Measurements from ENCODE around the gene CHRNA7.

DNA sequence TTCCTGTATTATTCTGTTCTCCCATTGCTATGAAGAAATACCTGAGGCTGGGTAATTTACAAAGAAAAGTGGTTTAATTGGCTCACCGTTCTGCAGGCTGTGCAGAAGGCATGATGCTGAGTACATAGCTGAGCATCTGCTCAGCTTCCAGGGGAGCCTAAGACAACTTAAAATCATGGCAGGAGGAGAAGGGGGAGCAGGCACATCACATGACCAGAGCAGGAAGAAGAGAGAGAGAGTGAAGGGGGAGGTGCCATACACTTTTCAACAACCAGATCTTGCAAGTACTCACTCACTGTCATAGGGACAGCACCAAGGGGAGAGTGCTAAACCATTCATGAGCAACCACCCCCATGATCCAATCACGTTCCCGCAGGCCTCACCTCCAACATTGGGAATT is 188.4 kb downstream of the CHRNA7 start:
- TF ChIP-seq EZH2phosphoT487 (IDR thresholded peaks at IDR 0.05; ENCODE audit: borderline replicate concordance, low read depth), result no peak
- TF ChIP-seq ELF1 (IDR thresholded peaks at IDR 0.05), result no peak
- no peak for TF ChIP-seq MXI1 (IDR thresholded peaks at IDR 0.05; ENCODE audit: low read depth, low read length)
- no peak for TF ChIP-seq CTCF (IDR thresholded peaks at IDR 0.05)
- TF ChIP-seq TAF1 (IDR thresholded peaks at IDR 0.05; ENCODE audit: borderline replicate concordance, low read depth, low read length), result no peak
- TF ChIP-seq RAD21 (IDR thresholded peaks at IDR 0.05; ENCODE audit: low read length), result no peak
- no peak for TF ChIP-seq SMC3 (IDR thresholded peaks at IDR 0.05; ENCODE audit: low read depth, low read length)
- no peak for TF ChIP-seq GABPA (IDR thresholded peaks at IDR 0.05; ENCODE audit: low read depth)
- TF ChIP-seq CHD2 (IDR thresholded peaks at IDR 0.05; ENCODE audit: low read length, partially characterized antibody), result no peak
- TF ChIP-seq POLR2AphosphoS5 (IDR thresholded peaks at IDR 0.05; ENCODE audit: low read depth, low read length), result no peak
- TF ChIP-seq, protein P1, sequence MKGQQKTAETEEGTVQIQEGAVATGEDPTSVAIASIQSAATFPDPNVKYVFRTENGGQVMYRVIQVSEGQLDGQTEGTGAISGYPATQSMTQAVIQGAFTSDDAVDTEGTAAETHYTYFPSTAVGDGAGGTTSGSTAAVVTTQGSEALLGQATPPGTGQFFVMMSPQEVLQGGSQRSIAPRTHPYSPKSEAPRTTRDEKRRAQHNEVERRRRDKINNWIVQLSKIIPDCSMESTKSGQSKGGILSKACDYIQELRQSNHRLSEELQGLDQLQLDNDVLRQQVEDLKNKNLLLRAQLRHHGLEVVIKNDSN (IDR thresholded peaks at IDR 0.05; ENCODE audit: borderline replicate concordance, low read depth), result no peak

All from SK-N-SH (cell line).